ENCODE measurements around the gene MCC.

MCC gene

GRCh38 chr5:113172231-113172826 is 315.9 kb downstream of the MCC start:
- no peak for DNase-seq (ENCODE audit: low read depth)

DNA sequence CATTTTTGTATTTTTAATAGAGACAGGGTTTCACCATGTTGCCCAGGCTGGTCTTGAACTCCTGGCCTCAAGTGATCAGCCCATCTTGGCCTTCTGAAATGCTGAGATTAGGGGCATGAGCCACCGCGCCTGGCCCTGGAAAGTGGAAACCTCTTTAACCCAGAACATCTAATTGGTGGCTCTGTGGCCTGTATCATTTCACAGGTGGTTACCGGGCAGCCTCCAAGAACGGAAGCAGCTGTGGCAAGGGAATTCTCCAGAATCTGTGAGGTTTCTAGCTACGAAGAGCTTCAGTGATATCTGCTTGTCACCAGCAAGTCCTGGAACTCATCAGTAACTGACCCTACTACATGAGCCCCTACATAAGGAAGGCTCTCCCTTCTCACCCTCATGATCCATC is 316.7 kb downstream of the MCC start:
- no peak for DNase-seq (ENCODE audit: low read depth)

DNA sequence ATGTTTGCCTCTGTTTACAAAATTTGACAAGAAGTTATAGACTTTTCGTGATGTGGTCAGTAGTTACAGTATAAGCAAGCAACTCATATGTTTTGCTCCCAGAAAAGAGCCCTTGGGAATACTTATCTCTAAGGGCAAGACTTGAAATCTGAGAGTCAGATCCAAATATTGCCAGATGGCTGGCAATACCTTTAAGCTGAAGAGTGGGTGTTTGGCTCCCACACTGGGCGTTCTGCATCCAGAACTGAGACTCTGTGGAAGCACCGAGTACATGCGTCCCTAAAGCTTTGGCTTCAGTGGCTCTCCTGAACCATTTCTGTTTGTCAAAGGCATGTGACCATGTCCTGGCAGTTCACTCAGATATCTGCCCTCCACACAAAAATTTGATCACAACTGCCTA is 317.5 kb downstream of the MCC start:
- no peak for DNase-seq (ENCODE audit: low read depth)

DNA sequence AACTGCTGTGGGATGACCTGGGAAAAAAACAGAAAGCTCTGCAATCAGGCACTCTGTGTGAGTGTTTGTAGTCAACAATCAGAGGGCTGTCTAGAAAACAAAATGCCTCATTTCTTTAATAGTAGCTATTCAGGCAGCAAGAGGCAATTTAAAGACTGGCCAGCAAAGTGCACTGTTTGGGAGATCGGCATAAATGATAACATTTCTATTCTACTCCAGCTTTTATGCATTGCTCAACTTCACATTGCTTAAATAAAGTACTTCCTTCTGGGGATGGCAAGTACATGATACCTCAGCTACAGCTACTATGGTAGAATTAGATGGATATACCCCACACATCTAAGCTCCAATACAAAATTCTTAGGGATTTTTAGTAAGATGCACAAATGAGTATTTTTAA is 318.5 kb downstream of the MCC start:
- no peak for DNase-seq (ENCODE audit: low read depth)

GRCh38 chr5:113167985-113168384 is 320.3 kb downstream of the MCC start:
- no peak for DNase-seq (ENCODE audit: low read depth)

GRCh38 chr5:113166852-113167366 is 321.3 kb downstream of the MCC start:
- DNase-seq (ENCODE audit: low read depth): no peak

GRCh38 chr5:113166261-113166660 is 322.0 kb downstream of the MCC start:
- no peak for DNase-seq (ENCODE audit: low read depth)

GRCh38 chr5:113164021-113164420 is 324.2 kb downstream of the MCC start:
- DNase-seq (ENCODE audit: low read depth): no peak

DNA sequence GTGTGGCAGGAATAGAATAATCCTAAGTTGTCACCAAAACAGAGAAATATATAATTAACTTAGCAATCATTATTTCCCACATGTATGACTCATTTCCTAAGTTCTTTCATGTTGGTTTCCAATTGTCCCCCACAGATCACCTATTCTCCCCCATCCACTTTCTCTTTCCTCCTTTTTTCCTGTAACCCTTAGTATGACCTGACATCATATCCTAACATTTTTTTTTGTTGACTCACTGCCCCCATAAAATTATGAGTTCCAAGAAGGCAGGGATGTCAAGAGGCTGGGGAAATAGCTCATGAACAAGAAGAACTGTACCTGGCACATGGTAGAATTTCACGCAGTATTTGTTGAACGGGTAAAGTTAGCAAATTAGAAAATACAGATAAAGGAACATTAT is 324.9 kb downstream of the MCC start:
- no peak for DNase-seq (ENCODE audit: low read depth)

DNA sequence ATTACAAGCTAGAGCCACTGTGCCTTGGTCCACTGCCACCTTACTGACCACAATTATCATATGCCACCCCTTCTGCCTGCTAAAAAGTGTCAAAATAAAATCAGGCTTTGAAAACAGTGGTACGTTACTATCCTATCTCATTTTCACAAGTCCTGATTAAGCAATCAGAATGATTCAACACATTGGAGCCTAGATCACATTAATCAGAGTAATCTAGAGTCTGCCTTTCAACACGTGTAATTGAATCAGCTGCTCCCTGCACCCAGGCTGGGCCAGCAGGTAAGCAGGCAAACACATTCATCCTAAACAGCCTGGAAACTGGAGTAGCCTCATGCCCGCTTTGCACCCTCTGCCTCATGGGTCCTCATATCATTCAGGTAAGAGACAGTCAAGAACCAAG is 325.5 kb downstream of the MCC start:
- DNase-seq (ENCODE audit: low read depth): no peak

- DNase-seq (ENCODE audit: low read depth): no peak
These were observed 326.0 kb downstream of the MCC start for GRCh38 chr5:113162208-113162607.

- no peak for DNase-seq (ENCODE audit: low read depth)
These were observed 326.4 kb downstream of the MCC start for GRCh38 chr5:113161806-113162205.

DNA sequence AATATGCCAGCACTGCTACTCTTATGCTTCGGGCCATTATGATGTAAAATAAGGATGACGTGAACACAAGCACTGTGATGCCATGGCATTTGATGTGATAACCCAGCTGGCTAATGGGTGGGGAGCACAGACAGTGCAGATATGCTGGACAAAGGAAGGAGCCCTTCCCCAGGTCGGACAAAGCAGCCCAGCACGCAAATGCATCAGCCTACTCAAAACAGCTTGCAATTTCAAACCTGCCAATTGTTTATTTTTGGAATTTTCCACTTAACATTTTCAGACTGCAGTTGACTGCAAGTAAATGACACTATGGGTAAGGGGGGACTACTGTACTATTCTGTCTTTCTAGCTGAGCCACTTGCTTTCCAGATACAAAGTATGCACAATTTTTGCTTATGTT is 330.4 kb downstream of the MCC start:
- no peak for DNase-seq (ENCODE audit: low read depth)

DNA sequence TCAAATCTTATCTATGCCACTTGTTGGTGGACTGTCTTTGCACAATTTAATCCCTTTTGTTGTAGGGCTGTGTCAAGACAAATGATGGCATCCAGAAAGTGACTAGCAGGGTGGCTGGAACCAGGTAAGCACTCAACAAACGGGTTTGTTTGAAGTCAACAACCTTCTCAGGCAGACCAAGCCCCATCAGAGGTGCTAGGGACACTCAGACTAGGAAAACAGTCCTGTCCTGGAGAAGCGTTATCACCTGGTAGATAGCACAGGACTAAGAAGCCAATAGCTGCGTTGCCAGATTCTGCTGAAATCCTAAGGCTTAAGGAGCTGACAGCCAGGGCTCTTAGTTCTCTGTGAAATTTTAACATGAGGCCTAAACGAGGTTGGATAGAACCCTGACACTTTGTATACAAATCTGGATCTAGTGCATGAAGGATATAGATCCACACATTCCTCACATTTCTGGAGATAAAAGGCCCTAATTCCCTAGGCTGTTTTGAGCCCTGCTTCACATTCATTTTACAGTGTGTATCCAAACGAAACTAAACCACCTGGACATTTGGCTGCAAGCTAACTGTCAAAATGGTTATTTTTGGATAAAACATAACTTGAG is 331.9 kb downstream of the MCC start:
- DNase-seq (ENCODE audit: low read depth): no peak

- DNase-seq (ENCODE audit: low read depth): no peak
These were observed 334.6 kb downstream of the MCC start for GRCh38 chr5:113153512-113154097.

GRCh38 chr5:113152380-113152740 is 335.9 kb downstream of the MCC start:
- no peak for DNase-seq (ENCODE audit: low read depth)

- no peak for DNase-seq (ENCODE audit: low read depth)
These were observed 336.4 kb downstream of the MCC start for GRCh38 chr5:113151641-113152379.

DNA sequence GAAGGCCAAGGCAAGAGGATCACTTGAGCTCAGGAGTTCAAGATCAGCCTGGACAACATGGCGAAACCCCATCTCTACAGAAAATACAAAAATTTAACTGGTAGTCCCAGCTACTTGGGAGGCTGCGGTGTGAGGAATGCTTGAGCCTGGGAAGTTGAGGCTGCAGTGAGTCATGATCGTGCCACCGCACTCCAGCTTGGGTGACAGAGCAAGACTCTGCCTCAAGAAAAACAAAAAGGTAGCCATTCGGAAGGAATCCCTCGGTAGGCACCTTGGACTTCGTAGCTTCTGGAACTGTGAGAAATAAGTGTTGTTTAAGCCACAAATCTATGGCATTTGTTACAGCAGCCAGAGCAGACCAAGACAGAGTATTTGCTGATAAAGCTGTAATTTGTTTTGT is 337.4 kb downstream of the MCC start:
- DNase-seq (ENCODE audit: low read depth): no peak

DNA sequence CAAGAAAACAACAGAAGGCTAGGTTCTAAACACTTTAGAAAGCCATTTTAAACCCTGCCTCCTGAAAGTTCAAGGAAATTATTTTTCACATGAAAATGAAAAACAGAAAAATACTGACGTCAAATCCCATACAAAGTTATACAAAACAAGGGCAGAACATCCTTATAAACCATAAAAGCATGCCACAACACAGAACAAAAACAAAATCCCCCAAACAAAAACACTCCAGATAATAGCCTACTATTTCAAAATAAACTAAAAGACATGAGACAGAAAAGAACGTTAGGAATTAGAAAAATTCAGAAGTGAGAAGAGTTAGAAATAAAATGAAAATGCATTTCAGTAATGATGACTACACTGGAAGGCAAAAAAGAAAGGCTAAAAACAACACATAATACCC is 338.0 kb downstream of the MCC start:
- no peak for DNase-seq (ENCODE audit: low read depth)

DNA sequence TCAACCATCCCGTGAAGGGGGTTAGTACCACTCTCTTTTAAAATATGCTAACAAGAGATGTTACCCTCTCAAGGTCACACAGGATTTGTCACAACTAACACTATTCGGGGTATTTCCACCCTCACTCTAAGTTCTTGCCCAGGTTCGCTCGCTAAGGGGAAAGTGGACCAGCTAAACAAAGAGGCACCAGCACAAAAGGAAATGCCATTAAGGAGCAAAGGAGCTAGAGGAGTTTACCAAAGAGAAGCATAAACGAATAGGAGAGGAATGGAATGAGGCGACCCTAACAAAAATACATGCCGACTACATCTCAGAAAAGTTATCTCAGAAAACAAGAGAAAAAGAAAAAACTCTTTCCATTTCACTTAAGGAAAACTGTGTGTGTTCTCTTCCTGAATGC is 340.7 kb downstream of the MCC start:
- DNase-seq (ENCODE audit: low read depth): no peak

- DNase-seq (ENCODE audit: low read depth): no peak
These were observed 341.1 kb downstream of the MCC start for GRCh38 chr5:113147101-113147508.

- DNase-seq (ENCODE audit: low read depth): no peak
These were observed 342.4 kb downstream of the MCC start for GRCh38 chr5:113145757-113146387.

- DNase-seq (ENCODE audit: low read depth): no peak
These were observed 346.1 kb downstream of the MCC start for GRCh38 chr5:113142186-113142585.

Measured in stimulated activated CD8-positive, alpha-beta memory T cell treated with anti-CD3 and anti-CD28 coated beads, Interleukin-7, amount 100 ng/mL, for 24 hours (primary cell).